ENCODE data around the gene C4orf50. TPM values are rescaled to one million over a fixed set of nuclear protein-coding genes. Genes with fewer than 3 reads are reported as not detected.

Gene C4orf50
- total RNA-seq, 1 donor from 2014 or later = not detected

- Histone ChIP-seq H3K9me3 (replicated peaks) (peaks cover 32% of the 10 kb centered on the region), H3K4me3 (no peak overlapping the region), H3K27me3 (ENCODE audit: low read depth) (peaks cover 29% of the 10 kb centered on the region), H3K36me3 (no peaks in the 10 kb centered on the region), H3K4me1 (no peaks in the 10 kb centered on the region), H3K27ac (replicated peaks) (no peak overlapping the region)
- intact Hi-C loops (cut with micrococcal nuclease) = no loop called here
- TF ChIP-seq, protein P1, sequence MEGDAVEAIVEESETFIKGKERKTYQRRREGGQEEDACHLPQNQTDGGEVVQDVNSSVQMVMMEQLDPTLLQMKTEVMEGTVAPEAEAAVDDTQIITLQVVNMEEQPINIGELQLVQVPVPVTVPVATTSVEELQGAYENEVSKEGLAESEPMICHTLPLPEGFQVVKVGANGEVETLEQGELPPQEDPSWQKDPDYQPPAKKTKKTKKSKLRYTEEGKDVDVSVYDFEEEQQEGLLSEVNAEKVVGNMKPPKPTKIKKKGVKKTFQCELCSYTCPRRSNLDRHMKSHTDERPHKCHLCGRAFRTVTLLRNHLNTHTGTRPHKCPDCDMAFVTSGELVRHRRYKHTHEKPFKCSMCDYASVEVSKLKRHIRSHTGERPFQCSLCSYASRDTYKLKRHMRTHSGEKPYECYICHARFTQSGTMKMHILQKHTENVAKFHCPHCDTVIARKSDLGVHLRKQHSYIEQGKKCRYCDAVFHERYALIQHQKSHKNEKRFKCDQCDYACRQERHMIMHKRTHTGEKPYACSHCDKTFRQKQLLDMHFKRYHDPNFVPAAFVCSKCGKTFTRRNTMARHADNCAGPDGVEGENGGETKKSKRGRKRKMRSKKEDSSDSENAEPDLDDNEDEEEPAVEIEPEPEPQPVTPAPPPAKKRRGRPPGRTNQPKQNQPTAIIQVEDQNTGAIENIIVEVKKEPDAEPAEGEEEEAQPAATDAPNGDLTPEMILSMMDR (IDR thresholded peaks at IDR 0.05; ENCODE audit: borderline replicate concordance) = no peak
- DNase-seq = no peak
These were observed 36.8 kb upstream of the C4orf50 start for GRCh38 chr4:6055030-6055429.

DNA sequence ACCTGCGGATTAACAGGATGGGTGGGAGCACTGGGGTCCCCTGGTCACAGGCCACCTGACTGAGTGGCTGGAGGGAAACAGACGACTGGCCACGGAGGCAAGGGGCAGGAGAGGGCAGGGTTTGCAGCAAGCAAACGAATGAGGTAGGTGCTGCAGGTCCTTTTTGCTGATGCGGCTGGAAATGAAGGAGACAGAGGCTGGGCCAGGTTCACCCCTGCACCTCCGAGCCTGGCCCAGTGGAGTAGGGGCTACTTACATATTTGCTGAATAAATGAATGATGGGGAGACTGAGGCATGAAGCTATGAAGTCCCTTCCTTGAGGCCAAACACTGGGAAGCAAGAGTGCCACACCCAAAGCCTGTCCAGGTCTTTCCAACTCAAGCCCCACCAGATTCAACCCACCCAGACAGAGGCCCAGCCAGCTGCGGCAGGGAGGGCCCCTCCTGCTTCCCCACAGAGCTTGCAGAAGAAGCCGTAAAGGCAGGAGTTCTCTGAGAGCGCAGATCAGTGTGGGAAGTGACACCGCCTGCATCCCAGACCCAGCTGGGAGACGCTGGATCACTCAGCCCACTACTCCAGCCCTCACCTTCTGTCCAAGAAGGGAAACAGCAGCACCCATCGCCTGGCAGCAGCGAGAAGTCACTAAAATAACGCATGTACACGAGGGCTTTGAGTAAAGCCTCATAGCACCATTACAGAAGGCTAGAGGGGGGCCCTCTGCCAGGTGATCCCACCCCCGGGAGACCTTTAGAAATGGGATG, 36.1 kb upstream of the C4orf50 start:
- TF ChIP-seq, protein P1 (IDR thresholded peaks at IDR 0.05; ENCODE audit: borderline replicate concordance) = no peak
- H3K4me1 ChIP-seq = no peaks in the 10 kb centered on the region
- no peak for DNase-seq
- intact Hi-C loops (cut with micrococcal nuclease) = no loop called here
- H3K27me3 ChIP-seq (ENCODE audit: low read depth) = peaks cover 29% of the 10 kb centered on the region
- H3K9me3 ChIP-seq (replicated peaks) = peaks cover 25% of the 10 kb centered on the region
- no peaks in the 10 kb centered on the region for H3K36me3 ChIP-seq
- H3K4me3 ChIP-seq = no peak overlapping the region
- no peak overlapping the region for H3K27ac ChIP-seq (replicated peaks)

GRCh38 chr4:6052679-6053078, 34.4 kb upstream of the C4orf50 start:
- intact Hi-C loops (cut with micrococcal nuclease) = no loop called here
- Histone ChIP-seq H3K4me1 (no peaks in the 10 kb centered on the region), H3K36me3 (no peaks in the 10 kb centered on the region), H3K9me3 (replicated peaks) (peaks cover 8% of the 10 kb centered on the region), H3K27me3 (ENCODE audit: low read depth) (peaks cover 32% of the 10 kb centered on the region), H3K27ac (replicated peaks) (no peak overlapping the region), H3K4me3 (no peak overlapping the region)
- TF ChIP-seq, protein P1 (IDR thresholded peaks at IDR 0.05; ENCODE audit: borderline replicate concordance) = no peak
- DNase-seq = no peak

DNA sequence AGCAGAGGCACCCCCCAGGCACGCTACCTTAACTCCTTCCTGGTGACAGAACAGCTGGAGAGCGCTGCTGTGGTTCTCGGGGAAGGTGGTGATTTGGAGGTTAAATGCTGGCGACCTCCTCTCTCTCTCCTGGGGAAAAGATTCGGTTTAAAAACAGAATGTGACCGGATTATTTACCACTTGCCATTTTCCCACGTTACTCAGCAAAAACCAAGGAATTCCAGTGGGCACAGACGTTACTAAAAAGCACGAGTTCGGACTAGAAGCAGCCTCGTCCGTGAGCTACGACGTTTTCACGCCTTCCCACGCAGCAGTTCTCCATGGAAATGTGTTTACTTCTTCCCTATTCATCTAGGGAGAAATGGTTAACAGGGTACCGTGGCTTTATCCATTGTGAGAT, 32.3 kb upstream of the C4orf50 start:
- TF ChIP-seq, protein P1 (IDR thresholded peaks at IDR 0.05; ENCODE audit: borderline replicate concordance) = no peak
- H3K9me3 ChIP-seq (replicated peaks) = no peaks in the 10 kb centered on the region
- H3K36me3 ChIP-seq = no peaks in the 10 kb centered on the region
- H3K4me3 ChIP-seq = no peak overlapping the region
- peaks cover 53% of the 10 kb centered on the region for H3K27me3 ChIP-seq (ENCODE audit: low read depth)
- intact Hi-C loops (cut with micrococcal nuclease) = no loop called here
- H3K27ac ChIP-seq (replicated peaks) = no peak overlapping the region
- no peak for DNase-seq
- no peaks in the 10 kb centered on the region for H3K4me1 ChIP-seq

GRCh38 chr4:6049985-6050384, 31.8 kb upstream of the C4orf50 start:
- Histone ChIP-seq H3K4me1 (no peaks in the 10 kb centered on the region), H3K36me3 (no peaks in the 10 kb centered on the region), H3K27ac (replicated peaks) (no peak overlapping the region), H3K4me3 (no peak overlapping the region), H3K27me3 (ENCODE audit: low read depth) (peaks cover 54% of the 10 kb centered on the region), H3K9me3 (replicated peaks) (no peaks in the 10 kb centered on the region)
- intact Hi-C loops (cut with micrococcal nuclease) = no loop called here
- no peak for DNase-seq
- TF ChIP-seq, protein P1 (IDR thresholded peaks at IDR 0.05; ENCODE audit: borderline replicate concordance) = no peak

All from left ventricle myocardium inferior (tissue), 1 donor.